Measurements from ENCODE around the gene PAIP2.
"Not testable (repeated sequence)": the region's sequence is repeated elsewhere in the genome, so short reads cannot be mapped to it uniquely, and the experiment has no call there.

Gene PAIP2

DNA sequence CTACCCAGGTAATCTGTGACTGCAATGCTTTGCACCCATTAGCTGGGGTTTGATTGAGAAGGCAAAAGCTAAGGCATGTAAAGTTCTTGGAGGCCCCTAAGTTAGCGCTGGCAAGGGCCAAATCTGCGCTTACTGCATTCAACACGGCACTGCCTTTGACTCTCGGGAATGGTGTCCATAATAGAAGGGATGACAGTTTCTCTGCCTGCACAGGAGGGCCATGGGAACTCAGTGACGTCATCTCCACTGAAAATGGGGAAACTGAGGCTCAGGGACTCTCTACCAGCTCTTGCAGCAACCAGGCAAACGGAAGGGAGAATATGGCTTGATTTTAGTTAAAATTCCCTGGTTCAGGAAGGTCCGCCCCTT is 61.7 kb downstream of the PAIP2 start:
- TF ChIP-seq, protein P1, sequence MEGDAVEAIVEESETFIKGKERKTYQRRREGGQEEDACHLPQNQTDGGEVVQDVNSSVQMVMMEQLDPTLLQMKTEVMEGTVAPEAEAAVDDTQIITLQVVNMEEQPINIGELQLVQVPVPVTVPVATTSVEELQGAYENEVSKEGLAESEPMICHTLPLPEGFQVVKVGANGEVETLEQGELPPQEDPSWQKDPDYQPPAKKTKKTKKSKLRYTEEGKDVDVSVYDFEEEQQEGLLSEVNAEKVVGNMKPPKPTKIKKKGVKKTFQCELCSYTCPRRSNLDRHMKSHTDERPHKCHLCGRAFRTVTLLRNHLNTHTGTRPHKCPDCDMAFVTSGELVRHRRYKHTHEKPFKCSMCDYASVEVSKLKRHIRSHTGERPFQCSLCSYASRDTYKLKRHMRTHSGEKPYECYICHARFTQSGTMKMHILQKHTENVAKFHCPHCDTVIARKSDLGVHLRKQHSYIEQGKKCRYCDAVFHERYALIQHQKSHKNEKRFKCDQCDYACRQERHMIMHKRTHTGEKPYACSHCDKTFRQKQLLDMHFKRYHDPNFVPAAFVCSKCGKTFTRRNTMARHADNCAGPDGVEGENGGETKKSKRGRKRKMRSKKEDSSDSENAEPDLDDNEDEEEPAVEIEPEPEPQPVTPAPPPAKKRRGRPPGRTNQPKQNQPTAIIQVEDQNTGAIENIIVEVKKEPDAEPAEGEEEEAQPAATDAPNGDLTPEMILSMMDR (IDR thresholded peaks at IDR 0.05; ENCODE audit: low read depth, low read length) = no peak
- peak overlapping the region; percentile 63 for H3K4me3 ChIP-seq (ENCODE audit: low read depth, low read length)
- no peak for DNase-seq (ENCODE audit: low read depth, low spot score)
- in situ Hi-C loops (cut with HindIII; ENCODE audit: low sequenced_read_pairs) = loop anchor here (25.0 kb wide), 1 partner anchor 109 kb away; no protein-coding TSS in a partner anchor

DNA sequence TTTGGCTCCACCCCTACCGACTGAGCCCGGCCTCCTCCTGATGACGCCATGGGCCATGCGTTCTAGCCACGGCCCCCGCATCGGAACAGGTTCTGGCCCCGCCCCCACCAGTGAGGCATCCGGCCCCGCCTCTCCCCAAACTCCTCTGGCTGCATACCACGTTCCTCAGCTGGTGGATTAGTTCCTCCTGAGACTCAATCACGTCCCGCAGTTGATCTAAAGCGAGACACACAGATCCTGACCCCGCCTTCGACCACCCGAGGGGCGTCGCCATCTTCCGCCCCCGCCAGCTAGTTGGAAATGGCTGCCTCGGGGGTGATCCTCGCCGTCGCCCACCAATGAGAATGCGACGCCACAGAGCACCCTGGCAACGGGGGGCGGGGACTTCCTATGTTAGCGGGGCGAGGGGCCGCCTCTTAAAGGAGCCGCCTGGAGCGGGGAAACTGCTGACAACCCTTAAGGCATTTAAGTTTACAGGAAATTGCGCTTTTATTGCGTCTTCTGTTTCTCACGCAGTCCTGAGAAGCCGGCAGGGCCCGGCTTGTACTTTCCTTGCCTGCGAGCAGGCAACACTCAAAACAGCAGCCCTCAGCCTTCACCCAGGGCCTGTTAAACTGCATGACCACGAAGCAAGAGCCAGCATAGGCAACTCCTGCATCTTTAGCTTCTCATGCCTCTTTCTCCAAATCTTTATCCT is 62.3 kb downstream of the PAIP2 start, which contains the start of gene SPATA24:
Gene SPATA24, minus strand, starts transcription at position 303 of the 697 bp plus-strand sequence. Its CDS starts 29 bp downstream, at position 274.
- TF ChIP-seq, protein P1 (IDR thresholded peaks at IDR 0.05; ENCODE audit: low read depth, low read length) = no peak
- H3K4me3 ChIP-seq (ENCODE audit: low read depth, low read length) = peak within 1 kb of the TSS; percentile 63
- DNase-seq (ENCODE audit: low read depth, low spot score) = peak; percentile 99
- in situ Hi-C loops (cut with HindIII; ENCODE audit: low sequenced_read_pairs) = loop anchor here (25.0 kb wide), 1 partner anchor 108 kb away; no protein-coding TSS in a partner anchor

DNA sequence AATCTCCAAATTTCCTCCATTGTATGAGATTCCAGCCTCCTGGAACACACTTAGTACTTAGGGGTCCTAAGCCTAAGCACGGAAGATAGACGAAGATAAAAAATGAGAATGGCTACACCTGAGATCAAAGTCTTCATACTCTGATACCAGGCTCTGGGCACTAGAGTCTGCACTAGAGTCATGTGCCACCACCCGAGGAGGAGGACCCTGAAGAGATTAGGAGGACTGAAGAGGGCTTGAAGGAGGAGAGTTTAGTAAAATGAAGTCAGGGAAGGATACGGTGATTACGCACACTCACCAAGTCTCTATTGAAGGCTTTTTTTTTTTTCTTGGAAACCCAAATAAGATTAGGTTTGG is 62.8 kb downstream of the PAIP2 start:
- DNase-seq (ENCODE audit: low read depth, low spot score) = no peak
- no peak overlapping the region for H3K4me3 ChIP-seq (ENCODE audit: low read depth, low read length)
- TF ChIP-seq, protein P1 (IDR thresholded peaks at IDR 0.05; ENCODE audit: low read depth, low read length) = no peak
- in situ Hi-C loops (cut with HindIII; ENCODE audit: low sequenced_read_pairs) = loop anchor here (25.0 kb wide), 1 partner anchor 108 kb away; no protein-coding TSS in a partner anchor

DNA sequence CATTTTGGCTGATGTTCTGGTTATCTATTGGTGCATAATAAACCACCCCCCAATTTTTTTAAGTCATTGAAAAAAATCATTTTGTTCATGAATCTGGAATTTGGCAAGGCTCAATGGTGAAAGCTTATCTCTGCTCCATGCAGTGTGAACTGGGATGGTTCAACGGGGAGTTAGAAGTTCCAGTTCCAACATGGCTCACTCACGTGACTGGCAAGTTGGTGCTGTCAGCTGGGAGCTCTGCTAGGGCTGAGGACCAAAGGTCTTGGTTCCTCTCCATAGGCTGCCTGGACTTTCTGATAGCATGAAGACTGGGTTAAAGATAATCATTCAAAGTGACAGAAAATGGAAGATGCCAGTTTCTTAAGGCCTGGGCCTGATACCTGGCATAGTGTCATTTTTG is 65.3 kb downstream of the PAIP2 start:
- no peak for DNase-seq (ENCODE audit: low read depth, low spot score)
- TF ChIP-seq, protein P1 (IDR thresholded peaks at IDR 0.05; ENCODE audit: low read depth, low read length) = no peak
- no peak overlapping the region for H3K4me3 ChIP-seq (ENCODE audit: low read depth, low read length)
- in situ Hi-C loops (cut with HindIII; ENCODE audit: low sequenced_read_pairs) = loop anchor here (25.0 kb wide), 1 partner anchor 105 kb away; no protein-coding TSS in a partner anchor

DNA sequence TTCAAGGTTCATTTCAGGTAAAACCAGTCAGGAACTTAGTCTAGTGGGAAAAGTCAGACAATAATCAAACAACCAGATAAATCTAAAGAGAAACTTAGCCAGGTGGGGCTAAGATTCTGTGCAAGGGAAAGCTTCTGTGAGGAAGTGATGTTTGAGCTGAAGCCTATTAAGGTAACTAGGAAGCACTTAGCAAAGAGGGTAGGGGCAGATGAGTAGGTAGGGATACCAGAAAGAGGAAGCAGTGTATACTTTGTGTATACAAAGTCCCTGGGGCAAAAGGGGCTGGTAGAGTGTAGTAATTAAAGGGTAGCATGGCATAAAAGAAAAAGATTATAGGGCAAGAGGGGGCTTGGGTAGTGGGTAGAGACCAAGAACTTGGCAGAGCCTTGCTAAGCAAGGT is 65.9 kb downstream of the PAIP2 start:
- TF ChIP-seq, protein P1 (IDR thresholded peaks at IDR 0.05; ENCODE audit: low read depth, low read length) = no peak
- no peak overlapping the region for H3K4me3 ChIP-seq (ENCODE audit: low read depth, low read length)
- in situ Hi-C loops (cut with HindIII; ENCODE audit: low sequenced_read_pairs) = loop anchor here (25.0 kb wide), 1 partner anchor 105 kb away; no protein-coding TSS in a partner anchor
- no peak for DNase-seq (ENCODE audit: low read depth, low spot score)

DNA sequence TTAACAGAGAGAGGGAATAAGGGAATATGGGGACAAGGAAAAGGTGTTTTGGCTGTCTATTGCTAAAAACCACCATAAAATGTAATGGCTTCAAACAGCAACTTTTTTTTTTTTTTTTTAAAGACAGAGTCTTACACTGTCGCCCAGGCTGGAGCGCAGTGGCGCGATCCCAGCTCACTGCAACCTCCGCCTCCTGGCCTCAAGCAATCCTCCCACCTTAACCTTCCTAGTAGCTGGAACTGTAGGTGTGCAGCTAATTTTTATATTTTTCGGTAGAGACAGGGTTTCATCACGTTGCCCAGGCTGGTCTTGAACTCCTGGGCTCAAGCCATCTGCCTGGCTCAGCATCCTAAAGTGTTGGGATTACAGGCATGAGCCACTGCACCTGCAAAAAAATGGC is 66.5 kb downstream of the PAIP2 start:
- TF ChIP-seq, protein P1 (IDR thresholded peaks at IDR 0.05; ENCODE audit: low read depth, low read length) = no peak
- H3K4me3 ChIP-seq (ENCODE audit: low read depth, low read length) = no peak overlapping the region
- DNase-seq (ENCODE audit: low read depth, low spot score) = no peak
- in situ Hi-C loops (cut with HindIII; ENCODE audit: low sequenced_read_pairs) = loop anchor here (25.0 kb wide), 1 partner anchor 104 kb away; no protein-coding TSS in a partner anchor

DNA sequence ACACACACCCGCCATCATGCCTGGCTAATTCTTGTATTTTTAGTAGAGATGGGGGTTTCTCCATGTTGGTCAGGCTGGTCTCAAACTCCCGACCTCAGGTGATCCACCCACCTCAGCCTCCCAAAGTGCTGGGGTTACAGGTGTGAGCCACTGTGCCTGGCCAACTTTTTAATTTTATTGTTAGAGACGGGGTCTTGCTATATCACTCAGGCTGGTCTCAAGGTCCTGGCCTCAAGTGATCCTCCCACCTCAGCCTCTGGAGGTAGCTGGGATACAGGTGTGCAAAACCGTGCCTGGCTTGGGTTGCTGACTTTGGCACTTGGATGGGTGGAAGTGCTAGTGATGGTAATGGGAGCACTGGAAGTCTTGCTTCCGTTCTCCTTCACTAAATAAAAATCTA is 67.5 kb downstream of the PAIP2 start:
- not testable (repeated sequence) for H3K4me3 ChIP-seq (ENCODE audit: low read depth, low read length); DNase-seq (ENCODE audit: low read depth, low spot score)
- in situ Hi-C loops (cut with HindIII; ENCODE audit: low sequenced_read_pairs) = loop anchor here (25.0 kb wide), 1 partner anchor 103 kb away; no protein-coding TSS in a partner anchor

All from astrocyte of the spinal cord (primary cell).